ENCODE measurements around the gene COLEC11. TPM values are rescaled to one million over a fixed set of nuclear protein-coding genes. Genes with fewer than 3 reads are reported as not detected.
"Not testable (repeated sequence)": the region's sequence is repeated elsewhere in the genome, so short reads cannot be mapped to it uniquely, and the experiment has no call there.

COLEC11 gene
- total RNA-seq, 1 donor from 2014 or later, result 2.3 TPM

DNA sequence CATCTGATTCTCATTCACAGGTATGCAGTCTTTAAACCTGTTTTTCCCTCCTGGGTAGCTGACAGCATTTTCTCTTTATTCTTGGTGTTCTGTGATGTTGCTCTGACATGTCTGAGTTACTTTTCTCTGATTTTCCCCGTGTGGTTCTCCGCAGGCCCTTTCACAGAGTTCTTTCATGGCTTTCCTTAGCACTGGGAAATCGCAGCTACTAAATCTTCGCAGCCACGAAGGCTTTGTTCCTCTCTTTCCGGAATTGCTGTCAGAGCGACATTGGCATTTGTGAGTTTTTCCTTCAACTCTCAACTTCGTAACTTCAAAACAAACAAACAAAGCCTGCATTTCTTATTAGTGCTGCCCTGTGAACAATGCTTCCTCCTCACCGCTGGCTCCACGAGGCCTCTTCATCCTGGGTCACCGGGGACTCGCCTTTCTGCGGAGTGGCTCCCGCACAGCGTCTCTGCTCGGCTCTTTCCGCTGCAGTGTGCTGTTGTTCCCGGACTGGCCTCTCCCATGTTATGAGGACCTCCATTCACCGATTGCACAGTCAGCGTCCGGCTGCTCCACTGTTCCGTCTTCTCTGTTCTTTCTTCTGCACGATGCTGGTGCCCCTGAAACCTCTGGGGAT is 16.1 kb downstream of the COLEC11 start:
- no peak for DNase-seq (ENCODE audit: low spot score)
- H3K36me3 Mint-ChIP-seq (ENCODE audit: low read depth, unreplicated experiment), result peaks cover 5% of the 10 kb centered on the region
- TF ChIP-seq, protein P1, sequence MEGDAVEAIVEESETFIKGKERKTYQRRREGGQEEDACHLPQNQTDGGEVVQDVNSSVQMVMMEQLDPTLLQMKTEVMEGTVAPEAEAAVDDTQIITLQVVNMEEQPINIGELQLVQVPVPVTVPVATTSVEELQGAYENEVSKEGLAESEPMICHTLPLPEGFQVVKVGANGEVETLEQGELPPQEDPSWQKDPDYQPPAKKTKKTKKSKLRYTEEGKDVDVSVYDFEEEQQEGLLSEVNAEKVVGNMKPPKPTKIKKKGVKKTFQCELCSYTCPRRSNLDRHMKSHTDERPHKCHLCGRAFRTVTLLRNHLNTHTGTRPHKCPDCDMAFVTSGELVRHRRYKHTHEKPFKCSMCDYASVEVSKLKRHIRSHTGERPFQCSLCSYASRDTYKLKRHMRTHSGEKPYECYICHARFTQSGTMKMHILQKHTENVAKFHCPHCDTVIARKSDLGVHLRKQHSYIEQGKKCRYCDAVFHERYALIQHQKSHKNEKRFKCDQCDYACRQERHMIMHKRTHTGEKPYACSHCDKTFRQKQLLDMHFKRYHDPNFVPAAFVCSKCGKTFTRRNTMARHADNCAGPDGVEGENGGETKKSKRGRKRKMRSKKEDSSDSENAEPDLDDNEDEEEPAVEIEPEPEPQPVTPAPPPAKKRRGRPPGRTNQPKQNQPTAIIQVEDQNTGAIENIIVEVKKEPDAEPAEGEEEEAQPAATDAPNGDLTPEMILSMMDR (IDR thresholded peaks at IDR 0.05; ENCODE audit: unreplicated experiment), result no peak
- no peak overlapping the region for H3K4me3 Mint-ChIP-seq (ENCODE audit: unreplicated experiment)
- peaks cover 6% of the 10 kb centered on the region for H3K27me3 Mint-ChIP-seq (ENCODE audit: unreplicated experiment)
- H3K27ac Mint-ChIP-seq (ENCODE audit: unreplicated experiment), result no peak overlapping the region
- H3K4me1 Mint-ChIP-seq (ENCODE audit: unreplicated experiment), result no peaks in the 10 kb centered on the region
- H3K9me3 Mint-ChIP-seq (ENCODE audit: unreplicated experiment), result peaks cover 3% of the 10 kb centered on the region

DNA sequence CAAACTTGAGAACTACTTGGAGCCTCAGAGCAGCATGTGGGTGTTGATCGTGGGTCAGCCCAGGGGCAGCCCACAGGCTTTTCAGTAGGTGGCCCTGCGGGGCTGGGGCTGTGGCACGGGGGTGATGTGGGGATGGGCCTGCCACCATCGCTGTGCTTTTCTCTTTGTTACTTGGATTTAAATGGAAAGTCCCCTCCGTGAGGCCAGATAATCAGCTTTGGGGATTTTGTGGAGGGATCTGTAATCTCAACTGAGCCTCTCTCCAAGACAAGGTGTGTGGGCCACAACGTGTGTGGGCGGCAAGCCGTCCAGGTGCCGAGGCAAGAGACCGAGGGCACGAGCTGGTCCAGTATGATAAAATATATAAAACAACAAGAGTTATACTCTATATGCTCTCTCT is 16.7 kb downstream of the COLEC11 start:
- Mint-ChIP-seq H3K4me1 (ENCODE audit: unreplicated experiment) (no peaks in the 10 kb centered on the region), H3K4me3 (ENCODE audit: unreplicated experiment) (no peak overlapping the region), H3K36me3 (ENCODE audit: low read depth, unreplicated experiment) (peaks cover 5% of the 10 kb centered on the region), H3K9me3 (ENCODE audit: unreplicated experiment) (peaks cover 4% of the 10 kb centered on the region), H3K27me3 (ENCODE audit: unreplicated experiment) (peaks cover 6% of the 10 kb centered on the region), H3K27ac (ENCODE audit: unreplicated experiment) (no peak overlapping the region)
- TF ChIP-seq, protein P1 (IDR thresholded peaks at IDR 0.05; ENCODE audit: unreplicated experiment), result no peak
- no peak for DNase-seq (ENCODE audit: low spot score)

DNA sequence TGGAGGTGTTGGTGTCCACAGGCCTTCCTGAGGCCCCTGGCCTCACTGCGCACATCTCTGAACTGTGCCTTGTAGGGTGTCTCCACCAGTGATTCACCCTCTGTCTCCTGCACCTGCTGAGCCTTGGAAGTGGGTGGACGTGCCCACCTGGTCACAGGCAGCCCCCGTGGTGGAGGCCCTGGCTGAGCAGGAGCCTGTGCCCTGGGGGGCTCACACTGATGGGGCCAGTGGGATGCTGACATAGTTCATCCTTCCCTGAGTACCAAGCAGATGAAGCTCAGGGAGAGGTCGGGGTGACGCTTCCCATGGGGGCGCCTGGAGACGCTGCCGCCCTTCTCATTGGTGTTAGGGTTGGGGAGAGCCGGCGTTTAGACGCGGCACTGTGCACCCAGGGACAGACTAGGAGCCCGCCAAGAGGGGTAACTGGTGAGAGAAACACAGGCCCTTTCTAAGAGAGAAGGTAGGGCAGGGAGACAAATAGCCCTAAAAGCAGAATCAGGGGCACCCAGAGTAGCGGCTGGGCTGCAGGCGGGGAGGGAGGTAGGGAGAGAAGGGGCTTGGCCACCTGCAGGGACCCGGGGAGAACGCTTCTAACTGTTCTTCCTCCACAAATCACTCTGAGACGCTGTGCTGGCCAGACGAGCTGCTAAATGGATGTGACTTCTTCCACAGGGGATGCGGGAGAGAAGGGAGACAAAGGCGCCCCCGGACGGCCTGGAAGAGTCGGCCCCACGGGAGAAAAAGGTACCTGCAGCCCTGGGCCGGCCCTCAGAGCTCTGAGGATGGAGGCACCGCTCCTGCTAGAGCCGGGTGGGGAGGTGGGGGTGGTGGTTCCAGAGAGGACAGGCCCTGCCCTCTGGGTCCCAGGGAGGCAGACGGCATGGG is 18.0 kb downstream of the COLEC11 start:
- Mint-ChIP-seq H3K9me3 (ENCODE audit: unreplicated experiment) (peaks cover 13% of the 10 kb centered on the region), H3K36me3 (ENCODE audit: low read depth, unreplicated experiment) (peaks cover 5% of the 10 kb centered on the region), H3K27ac (ENCODE audit: unreplicated experiment) (no peak overlapping the region), H3K27me3 (ENCODE audit: unreplicated experiment) (peaks cover 8% of the 10 kb centered on the region), H3K4me1 (ENCODE audit: unreplicated experiment) (no peaks in the 10 kb centered on the region), H3K4me3 (ENCODE audit: unreplicated experiment) (no peak overlapping the region)
- DNase-seq (ENCODE audit: low spot score), result no peak
- TF ChIP-seq, protein P1 (IDR thresholded peaks at IDR 0.05; ENCODE audit: unreplicated experiment), result no peak

DNA sequence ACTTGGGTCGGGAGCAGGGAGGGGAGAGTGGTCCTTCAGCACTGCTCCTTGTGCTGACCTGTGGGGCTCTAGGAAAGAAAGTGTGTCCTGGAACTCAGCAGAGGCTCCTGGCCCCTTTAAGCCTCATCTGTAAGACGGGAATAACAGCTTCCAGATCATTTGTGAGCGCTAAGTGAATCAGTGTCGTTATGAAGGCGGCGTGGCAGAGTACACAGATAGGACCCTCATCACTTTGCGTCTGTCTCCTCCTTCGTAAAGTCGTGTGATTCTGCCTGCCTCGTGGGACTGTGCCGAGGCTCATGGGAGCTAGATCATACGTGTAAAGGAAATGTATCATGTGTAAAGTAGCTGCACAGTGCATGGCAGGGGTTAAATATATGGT is 18.6 kb downstream of the COLEC11 start:
- DNase-seq (ENCODE audit: low spot score), result no peak
- H3K27me3 Mint-ChIP-seq (ENCODE audit: unreplicated experiment), result peaks cover 8% of the 10 kb centered on the region
- TF ChIP-seq, protein P1 (IDR thresholded peaks at IDR 0.05; ENCODE audit: unreplicated experiment), result no peak
- H3K36me3 Mint-ChIP-seq (ENCODE audit: low read depth, unreplicated experiment), result peaks cover 5% of the 10 kb centered on the region
- no peak overlapping the region for H3K27ac Mint-ChIP-seq (ENCODE audit: unreplicated experiment)
- peaks cover 13% of the 10 kb centered on the region for H3K9me3 Mint-ChIP-seq (ENCODE audit: unreplicated experiment)
- H3K4me3 Mint-ChIP-seq (ENCODE audit: unreplicated experiment), result no peak overlapping the region
- no peaks in the 10 kb centered on the region for H3K4me1 Mint-ChIP-seq (ENCODE audit: unreplicated experiment)

DNA sequence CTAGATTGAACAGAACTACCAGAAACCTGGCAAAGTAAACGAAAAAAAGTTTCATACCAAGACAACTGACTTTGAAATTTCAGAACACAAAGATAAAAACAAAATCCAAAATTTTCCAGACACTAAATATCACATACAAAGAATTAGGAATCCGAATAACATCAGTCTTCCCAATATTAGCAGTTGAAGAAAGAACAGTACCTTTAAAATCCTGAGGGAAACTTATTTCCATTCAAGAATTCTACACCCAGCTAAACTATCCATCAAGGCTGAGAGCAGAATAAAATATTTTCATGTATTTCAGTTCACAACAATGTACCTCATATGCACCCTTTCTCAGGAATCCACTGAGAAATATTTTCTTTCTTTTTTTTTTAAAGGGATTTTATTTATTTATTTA is 19.8 kb downstream of the COLEC11 start:
- not testable (repeated sequence) for H3K36me3 Mint-ChIP-seq (ENCODE audit: low read depth, unreplicated experiment); H3K27me3 Mint-ChIP-seq (ENCODE audit: unreplicated experiment)

DNA sequence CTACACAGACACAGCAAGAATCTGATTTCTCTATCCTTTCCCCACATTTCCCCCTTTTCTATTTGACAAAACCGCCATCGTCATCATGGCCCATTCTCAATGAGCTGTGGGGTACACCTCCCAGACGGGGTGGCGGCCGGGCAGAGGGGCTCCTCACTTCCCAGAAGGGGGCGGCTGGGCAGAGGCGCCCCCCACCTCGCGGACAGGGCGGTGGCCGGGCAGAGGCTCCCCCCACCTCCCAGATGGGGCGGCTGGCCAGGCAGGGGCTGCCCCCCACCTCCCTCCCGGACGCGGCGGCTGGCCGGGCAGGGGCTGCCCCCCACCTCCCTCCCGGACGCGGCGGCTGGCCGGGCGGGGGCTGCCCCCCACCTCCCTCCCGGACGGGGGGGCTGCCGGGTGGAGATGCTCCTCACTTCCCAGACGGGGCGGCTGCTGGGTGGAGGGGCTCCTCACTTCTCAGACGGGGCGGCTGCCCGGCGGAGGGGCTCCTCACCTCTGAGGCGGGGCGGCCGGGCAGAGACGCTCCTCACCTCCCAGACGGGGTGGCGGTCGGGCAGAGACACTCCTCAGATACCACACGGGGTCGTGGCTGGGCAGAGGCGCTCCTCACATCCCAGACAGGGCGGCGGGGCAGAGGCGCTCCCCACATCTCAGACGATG is 20.8 kb downstream of the COLEC11 start:
- peaks cover 13% of the 10 kb centered on the region for H3K9me3 Mint-ChIP-seq (ENCODE audit: unreplicated experiment)
- H3K4me3 Mint-ChIP-seq (ENCODE audit: unreplicated experiment); H3K36me3 Mint-ChIP-seq (ENCODE audit: low read depth, unreplicated experiment); H3K4me1 Mint-ChIP-seq (ENCODE audit: unreplicated experiment); H3K27ac Mint-ChIP-seq (ENCODE audit: unreplicated experiment); H3K27me3 Mint-ChIP-seq (ENCODE audit: unreplicated experiment); DNase-seq (ENCODE audit: low spot score): not testable (repeated sequence)

More for the DNA sequence above, 19.8 kb downstream of the COLEC11 start:
- H3K4me3 Mint-ChIP-seq (ENCODE audit: unreplicated experiment); H3K27ac Mint-ChIP-seq (ENCODE audit: unreplicated experiment); H3K4me1 Mint-ChIP-seq (ENCODE audit: unreplicated experiment); DNase-seq (ENCODE audit: low spot score): not testable (repeated sequence)
- peaks cover 13% of the 10 kb centered on the region for H3K9me3 Mint-ChIP-seq (ENCODE audit: unreplicated experiment)

DNA sequence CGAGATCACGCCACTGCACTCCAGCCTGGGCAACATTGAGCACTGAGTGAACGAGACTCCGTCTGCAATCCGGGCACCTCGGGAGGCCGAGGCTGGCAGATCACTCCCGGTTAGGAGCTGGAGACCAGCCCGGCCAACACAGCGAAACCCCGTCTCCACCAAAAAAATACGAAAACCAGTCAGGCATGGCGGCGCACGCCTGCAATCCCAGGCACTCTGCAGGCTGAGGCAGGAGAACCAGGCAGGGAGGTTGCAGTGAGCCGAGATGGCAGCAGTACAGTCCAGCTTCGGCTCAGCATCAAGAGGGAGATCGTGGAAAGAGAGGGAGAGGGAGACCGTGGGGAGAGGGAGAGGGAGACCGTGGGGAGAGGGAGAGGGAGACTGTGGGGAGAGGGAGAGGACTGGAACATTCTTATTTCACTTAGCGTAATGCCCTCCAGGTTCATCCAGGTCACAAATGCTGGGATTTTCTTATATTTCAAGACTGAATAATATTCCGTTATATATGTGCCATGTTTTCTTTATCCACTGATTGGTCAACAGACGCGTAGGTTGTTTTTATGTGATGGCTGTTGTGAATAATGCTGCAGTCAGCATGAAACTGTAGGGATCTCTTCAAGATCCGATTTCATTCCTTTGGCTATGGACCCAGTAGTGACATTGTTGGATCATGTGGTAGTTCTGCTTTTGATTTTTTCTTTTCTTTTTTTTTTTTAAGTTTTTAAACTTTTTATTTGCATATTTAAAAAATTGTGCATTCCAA is 21.7 kb downstream of the COLEC11 start:
- H3K9me3 Mint-ChIP-seq (ENCODE audit: unreplicated experiment), result peaks cover 13% of the 10 kb centered on the region
- DNase-seq (ENCODE audit: low spot score); H3K36me3 Mint-ChIP-seq (ENCODE audit: low read depth, unreplicated experiment); H3K4me1 Mint-ChIP-seq (ENCODE audit: unreplicated experiment); H3K27me3 Mint-ChIP-seq (ENCODE audit: unreplicated experiment); H3K4me3 Mint-ChIP-seq (ENCODE audit: unreplicated experiment); H3K27ac Mint-ChIP-seq (ENCODE audit: unreplicated experiment): not testable (repeated sequence)

Measured in endothelial cell (in vitro differentiated cells).